ENCODE measurements around the gene AAK1.

AAK1 gene

GRCh38 chr2:69588403-69588802 lies 55.1 kb downstream of the AAK1 start:
- no CpG with 5 or more reads among the region's 3 CpGs for WGBS, 2 donors (ENCODE audit: extremely low coverage in 2 of 2, insufficient read length in 2 of 2, insufficient replicate concordance in 1 of 2)
- H2AK5ac ChIP-seq (ENCODE audit: low read depth, low read length) = no peak overlapping the region
- H2BK15ac ChIP-seq (ENCODE audit: low read length) = no peak overlapping the region
- H2BK12ac ChIP-seq (ENCODE audit: low read length) = no peak overlapping the region
- no peak for DNase-seq (ENCODE audit: low spot score)
- no peak overlapping the region for H3K18ac ChIP-seq (ENCODE audit: low read length)
- H3K14ac ChIP-seq (ENCODE audit: low read length) = no peak overlapping the region
- H2BK5ac ChIP-seq (ENCODE audit: low read length) = no peak overlapping the region
- peaks cover 0 to 15% of the 10 kb centered on the region in 2 donors for H3K4me1 ChIP-seq (ENCODE audit: control insufficient read depth in 2 of 2, insufficient read depth in 1 of 2, low read depth in 1 of 2, low read length in 2 of 2)
- H4K91ac ChIP-seq (ENCODE audit: low read depth, low read length, poor library complexity) = no peak overlapping the region
- H3K27ac ChIP-seq (replicated peaks; ENCODE audit: low read length) = no peak overlapping the region
- H3K27me3 ChIP-seq (ENCODE audit: control insufficient read depth in 3 of 3, insufficient read depth in 3 of 3, low read depth in 1 of 3, low read length in 3 of 3) = no peaks in the 10 kb centered on the region
- H3K4me3 ChIP-seq (ENCODE audit: low read length in 2 of 2) = no peak overlapping the region
- H3K4ac ChIP-seq (ENCODE audit: low read length) = no peak overlapping the region
- H2BK120ac ChIP-seq (ENCODE audit: low read depth, low read length) = no peak overlapping the region
- H4K8ac ChIP-seq (ENCODE audit: low read depth, low read length) = no peak overlapping the region
- H3K36me3 ChIP-seq (replicated peaks in 1 of 2; ENCODE audit: control insufficient read depth in 2 of 2, insufficient read depth in 2 of 2, low read length in 2 of 2) = no peaks in the 10 kb centered on the region
- no peak overlapping the region for H2AFZ ChIP-seq (ENCODE audit: low read length)
- H3K79me1 ChIP-seq (ENCODE audit: low read depth, low read length) = no peaks in the 10 kb centered on the region
- H3K4me2 ChIP-seq (ENCODE audit: insufficient read depth, low read length, poor library complexity, severe bottlenecking) = no peak overlapping the region
- H3K9ac ChIP-seq (ENCODE audit: low read depth, low read length, poor library complexity) = no peak overlapping the region
- no peaks in the 10 kb centered on the region for H3K9me3 ChIP-seq (replicated peaks in 1 of 2; ENCODE audit: control insufficient read depth in 2 of 2, insufficient read depth in 1 of 2, low read depth in 1 of 2, low read length in 2 of 2)
- no peak overlapping the region for H3K23ac ChIP-seq (ENCODE audit: low read depth, low read length, poor library complexity)

GRCh38 chr2:69585855-69586555 lies 57.5 kb downstream of the AAK1 start:
- no peak overlapping the region for H3K4me2 ChIP-seq (ENCODE audit: insufficient read depth, low read length, poor library complexity, severe bottlenecking)
- H2BK5ac ChIP-seq (ENCODE audit: low read length) = no peak overlapping the region
- no CpG with 5 or more reads among the region's 6 CpGs for whole genome bisulfite sequencing, 2 donors (ENCODE audit: extremely low coverage in 2 of 2, insufficient read length in 2 of 2, insufficient replicate concordance in 1 of 2)
- peaks cover 0 to 17% of the 10 kb centered on the region in 2 donors for H3K4me1 ChIP-seq (ENCODE audit: control insufficient read depth in 2 of 2, insufficient read depth in 1 of 2, low read depth in 1 of 2, low read length in 2 of 2)
- H3K27ac ChIP-seq (replicated peaks; ENCODE audit: low read length) = peak overlapping the region; percentile 45
- H3K23ac ChIP-seq (ENCODE audit: low read depth, low read length, poor library complexity) = no peak overlapping the region
- H3K4me3 ChIP-seq (ENCODE audit: low read length in 2 of 2) = no peak overlapping the region
- H3K14ac ChIP-seq (ENCODE audit: low read length) = no peak overlapping the region
- no peak overlapping the region for H2AK5ac ChIP-seq (ENCODE audit: low read depth, low read length)
- H3K9ac ChIP-seq (ENCODE audit: low read depth, low read length, poor library complexity) = no peak overlapping the region
- no peaks in the 10 kb centered on the region for H3K9me3 ChIP-seq (replicated peaks in 1 of 2; ENCODE audit: control insufficient read depth in 2 of 2, insufficient read depth in 1 of 2, low read depth in 1 of 2, low read length in 2 of 2)
- no peak overlapping the region for H2BK12ac ChIP-seq (ENCODE audit: low read length)
- H2BK120ac ChIP-seq (ENCODE audit: low read depth, low read length) = no peak overlapping the region
- no peak for DNase-seq (ENCODE audit: low spot score)
- no peak overlapping the region for H4K91ac ChIP-seq (ENCODE audit: low read depth, low read length, poor library complexity)
- H2BK15ac ChIP-seq (ENCODE audit: low read length) = no peak overlapping the region
- H3K4ac ChIP-seq (ENCODE audit: low read length) = no peak overlapping the region
- H3K79me1 ChIP-seq (ENCODE audit: low read depth, low read length) = no peaks in the 10 kb centered on the region
- no peaks in the 10 kb centered on the region for H3K36me3 ChIP-seq (replicated peaks in 1 of 2; ENCODE audit: control insufficient read depth in 2 of 2, insufficient read depth in 2 of 2, low read length in 2 of 2)
- no peak overlapping the region for H4K8ac ChIP-seq (ENCODE audit: low read depth, low read length)
- H3K27me3 ChIP-seq (ENCODE audit: control insufficient read depth in 3 of 3, insufficient read depth in 3 of 3, low read depth in 1 of 3, low read length in 3 of 3) = no peaks in the 10 kb centered on the region
- H2AFZ ChIP-seq (ENCODE audit: low read length) = no peak overlapping the region
- H3K18ac ChIP-seq (ENCODE audit: low read length) = no peak overlapping the region

GRCh38 chr2:69584127-69584889 lies 59.2 kb downstream of the AAK1 start:
- Histone ChIP-seq H3K4me1 (ENCODE audit: control insufficient read depth in 2 of 2, insufficient read depth in 1 of 2, low read depth in 1 of 2, low read length in 2 of 2) (peaks cover 2 to 10% of the 10 kb centered on the region in 2 donors), H2BK15ac (ENCODE audit: low read length) (no peak overlapping the region), H3K36me3 (replicated peaks in 1 of 2; ENCODE audit: control insufficient read depth in 2 of 2, insufficient read depth in 2 of 2, low read length in 2 of 2) (no peaks in the 10 kb centered on the region), H2BK12ac (ENCODE audit: low read length) (no peak overlapping the region), H3K79me1 (ENCODE audit: low read depth, low read length) (no peaks in the 10 kb centered on the region), H4K8ac (ENCODE audit: low read depth, low read length) (no peak overlapping the region), H2BK5ac (ENCODE audit: low read length) (no peak overlapping the region), H4K91ac (ENCODE audit: low read depth, low read length, poor library complexity) (no peak overlapping the region), H3K23ac (ENCODE audit: low read depth, low read length, poor library complexity) (no peak overlapping the region), H3K14ac (ENCODE audit: low read length) (no peak overlapping the region), H3K27me3 (ENCODE audit: control insufficient read depth in 3 of 3, insufficient read depth in 3 of 3, low read depth in 1 of 3, low read length in 3 of 3) (no peaks in the 10 kb centered on the region), H2BK120ac (ENCODE audit: low read depth, low read length) (no peak overlapping the region), H3K18ac (ENCODE audit: low read length) (no peak overlapping the region), H2AK5ac (ENCODE audit: low read depth, low read length) (no peak overlapping the region), H3K27ac (replicated peaks; ENCODE audit: low read length) (no peak overlapping the region), H3K4ac (ENCODE audit: low read length) (no peak overlapping the region), H3K4me3 (ENCODE audit: low read length in 2 of 2) (no peak overlapping the region), H3K9me3 (replicated peaks in 1 of 2; ENCODE audit: control insufficient read depth in 2 of 2, insufficient read depth in 1 of 2, low read depth in 1 of 2, low read length in 2 of 2) (no peaks in the 10 kb centered on the region), H3K4me2 (ENCODE audit: insufficient read depth, low read length, poor library complexity, severe bottlenecking) (no peak overlapping the region), H2AFZ (ENCODE audit: low read length) (no peak overlapping the region), H3K9ac (ENCODE audit: low read depth, low read length, poor library complexity) (no peak overlapping the region)
- whole genome bisulfite sequencing, 2 donors (ENCODE audit: extremely low coverage in 2 of 2, insufficient read length in 2 of 2, insufficient replicate concordance in 1 of 2) = no CpG with 5 or more reads among the region's 9 CpGs
- no peak for DNase-seq (ENCODE audit: low spot score)

- Histone ChIP-seq H2BK15ac (ENCODE audit: low read length) (no peak overlapping the region), H3K36me3 (replicated peaks in 1 of 2; ENCODE audit: control insufficient read depth in 2 of 2, insufficient read depth in 2 of 2, low read length in 2 of 2) (no peaks in the 10 kb centered on the region), H3K18ac (ENCODE audit: low read length) (no peak overlapping the region), H2BK120ac (ENCODE audit: low read depth, low read length) (no peak overlapping the region), H2AK5ac (ENCODE audit: low read depth, low read length) (no peak overlapping the region), H3K4me3 (ENCODE audit: low read length in 2 of 2) (no peak overlapping the region), H2BK5ac (ENCODE audit: low read length) (no peak overlapping the region), H3K4me2 (ENCODE audit: insufficient read depth, low read length, poor library complexity, severe bottlenecking) (no peak overlapping the region), H4K91ac (ENCODE audit: low read depth, low read length, poor library complexity) (no peak overlapping the region), H3K79me1 (ENCODE audit: low read depth, low read length) (no peaks in the 10 kb centered on the region), H3K14ac (ENCODE audit: low read length) (no peak overlapping the region), H3K9me3 (replicated peaks in 1 of 2; ENCODE audit: control insufficient read depth in 2 of 2, insufficient read depth in 1 of 2, low read depth in 1 of 2, low read length in 2 of 2) (no peaks in the 10 kb centered on the region), H2BK12ac (ENCODE audit: low read length) (no peak overlapping the region), H3K27me3 (ENCODE audit: control insufficient read depth in 3 of 3, insufficient read depth in 3 of 3, low read depth in 1 of 3, low read length in 3 of 3) (no peaks in the 10 kb centered on the region), H3K9ac (ENCODE audit: low read depth, low read length, poor library complexity) (no peak overlapping the region), H3K4ac (ENCODE audit: low read length) (no peak overlapping the region), H3K27ac (replicated peaks; ENCODE audit: low read length) (no peak overlapping the region), H2AFZ (ENCODE audit: low read length) (no peak overlapping the region), H3K23ac (ENCODE audit: low read depth, low read length, poor library complexity) (no peak overlapping the region), H3K4me1 (ENCODE audit: control insufficient read depth in 2 of 2, insufficient read depth in 1 of 2, low read depth in 1 of 2, low read length in 2 of 2) (peaks cover 2 to 11% of the 10 kb centered on the region in 2 donors), H4K8ac (ENCODE audit: low read depth, low read length) (no peak overlapping the region)
- WGBS, 2 donors (ENCODE audit: extremely low coverage in 2 of 2, insufficient read length in 2 of 2, insufficient replicate concordance in 1 of 2) = no CpG with 5 or more reads among the region's 3 CpGs
- no peak for DNase-seq (ENCODE audit: low spot score)
Observed at GRCh38 chr2:69583321-69583833, 60.2 kb downstream of the AAK1 start.

Data from neuronal stem cell (in vitro differentiated cells).